ENCODE results near the gene ZNF808. TPM values are rescaled to one million over a fixed set of nuclear protein-coding genes. Genes with fewer than 3 reads are reported as not detected.
A peak's percentile ranks its signal among the peaks of the same experiment; 100 is the strongest.

Gene ZNF808
- total and polyA plus RNA-seq, 2 of the 13 experiments (the other 11 are each of a cell fraction or from before 2014, with no cell fraction given): 3.0 to 7.4 TPM

- Histone ChIP-seq H3K4me2 (ENCODE audit: low read depth, low read length) (peak overlapping the region; percentile 85), H3K4me3 (replicated peaks in 1 of 3; ENCODE audit: insufficient read depth in 1 of 3, low read depth in 2 of 3, low read length in 3 of 3) (peak overlapping the region; percentile 84 to 97 (median 93)), H3K27me3 (ENCODE audit: control insufficient read depth in 1 of 2, insufficient read depth in 2 of 2, low read length in 2 of 2) (no peaks in the 10 kb centered on the region; a peak in 1 of 5 replicates), H3K9me3 (ENCODE audit: low read length) (peaks cover 3% of the 10 kb centered on the region; the same call in 1 of the 2 replicates), H3K27ac (ENCODE audit: extremely low read length, insufficient read depth, low read length) (peak overlapping the region; percentile 84), H3K9ac (ENCODE audit: insufficient read depth, low read depth, low read length) (peak overlapping the region; percentile 93), H3K4me1 (ENCODE audit: insufficient read depth, low read length) (peaks cover 10% of the 10 kb centered on the region), H3K36me3 (replicated peaks in 1 of 2; ENCODE audit: control insufficient read depth in 1 of 2, insufficient read depth in 2 of 2, low read length in 2 of 2) (no peaks in the 10 kb centered on the region; a peak in 1 of 5 replicates), H3K79me2 (ENCODE audit: insufficient read depth, low read length) (no peaks in the 10 kb centered on the region), H4K20me1 (ENCODE audit: insufficient read depth, low read length) (no peaks in the 10 kb centered on the region), H2AFZ (ENCODE audit: low read length) (peak overlapping the region; percentile 46)
- WGBS (ENCODE audit: low lambda C conversion rate): under 1% methylated on average over 25 of the region's 25 CpGs
- intact Hi-C loops (cut with micrococcal nuclease; ENCODE audit: unreplicated experiment) (loop anchor here (1.0 kb wide), 1 partner anchor 72 kb away; no protein-coding TSS in a partner anchor), in situ Hi-C loops (cut with HindIII; ENCODE audit: extremely low pct_ligation_motif_present, low pct_unique_long_range_greater_than_20kb) (no loop called here)
- CTCF ChIA-PET (ENCODE audit: low intra/inter-chr PET ratio, low total read pairs): no interaction called here
- POLR2A ChIA-PET: no interaction called here
- peak; percentile 53 for ATAC-seq
- BruUV-seq (replicated peaks): TSS peak; percentile 92
- no peak for DNase-seq (ENCODE audit: low spot score)
- FAIRE-seq: no peak
- TF ChIP-seq ZNF574 (CRISPR knock-in tag; IDR thresholded peaks at IDR 0.05) (0 out of 2 replicates have a peak, but pooled peaks have one; percentile 9), ELF3 (CRISPR knock-in tag; IDR thresholded peaks at IDR 0.05) (no peak), SETDB1 (CRISPR knock-in tag; IDR thresholded peaks at IDR 0.05; ENCODE audit: borderline replicate concordance) (no peak), ZNF282 (IDR thresholded peaks at IDR 0.05; ENCODE audit: partially characterized antibody) (no peak), ZNF619 (CRISPR knock-in tag; IDR thresholded peaks at IDR 0.05) (peak; percentile 30; the same call in 1 of the 2 replicates), NCOA2 (CRISPR knock-in tag; IDR thresholded peaks at IDR 0.05) (no peak), ZFAT (CRISPR knock-in tag; conservative IDR thresholded peaks at IDR 0.05) (no peak), PHF8 (CRISPR knock-in tag; IDR thresholded peaks at IDR 0.05) (peak; percentile 8; the same call in 1 of the 2 replicates)
- TF ChIP-seq, protein P1, sequence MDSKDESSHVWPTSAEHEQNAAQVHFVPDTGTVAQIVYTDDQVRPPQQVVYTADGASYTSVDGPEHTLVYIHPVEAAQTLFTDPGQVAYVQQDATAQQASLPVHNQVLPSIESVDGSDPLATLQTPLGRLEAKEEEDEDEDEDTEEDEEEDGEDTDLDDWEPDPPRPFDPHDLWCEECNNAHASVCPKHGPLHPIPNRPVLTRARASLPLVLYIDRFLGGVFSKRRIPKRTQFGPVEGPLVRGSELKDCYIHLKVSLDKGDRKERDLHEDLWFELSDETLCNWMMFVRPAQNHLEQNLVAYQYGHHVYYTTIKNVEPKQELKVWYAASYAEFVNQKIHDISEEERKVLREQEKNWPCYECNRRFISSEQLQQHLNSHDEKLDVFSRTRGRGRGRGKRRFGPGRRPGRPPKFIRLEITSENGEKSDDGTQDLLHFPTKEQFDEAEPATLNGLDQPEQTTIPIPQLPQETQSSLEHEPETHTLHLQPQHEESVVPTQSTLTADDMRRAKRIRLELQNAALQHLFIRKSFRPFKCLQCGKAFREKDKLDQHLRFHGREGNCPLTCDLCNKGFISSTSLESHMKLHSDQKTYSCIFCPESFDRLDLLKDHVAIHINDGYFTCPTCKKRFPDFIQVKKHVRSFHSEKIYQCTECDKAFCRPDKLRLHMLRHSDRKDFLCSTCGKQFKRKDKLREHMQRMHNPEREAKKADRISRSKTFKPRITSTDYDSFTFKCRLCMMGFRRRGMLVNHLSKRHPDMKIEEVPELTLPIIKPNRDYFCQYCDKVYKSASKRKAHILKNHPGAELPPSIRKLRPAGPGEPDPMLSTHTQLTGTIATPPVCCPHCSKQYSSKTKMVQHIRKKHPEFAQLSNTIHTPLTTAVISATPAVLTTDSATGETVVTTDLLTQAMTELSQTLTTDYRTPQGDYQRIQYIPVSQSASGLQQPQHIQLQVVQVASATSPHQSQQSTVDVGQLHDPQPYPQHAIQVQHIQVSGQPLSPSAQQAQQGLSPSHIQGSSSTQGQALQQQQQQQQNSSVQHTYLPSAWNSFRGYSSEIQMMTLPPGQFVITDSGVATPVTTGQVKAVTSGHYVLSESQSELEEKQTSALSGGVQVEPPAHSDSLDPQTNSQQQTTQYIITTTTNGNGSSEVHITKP (CRISPR knock-in tag; IDR thresholded peaks at IDR 0.05; ENCODE audit: low read depth): no peak
- TF ChIP-seq, protein P2, sequence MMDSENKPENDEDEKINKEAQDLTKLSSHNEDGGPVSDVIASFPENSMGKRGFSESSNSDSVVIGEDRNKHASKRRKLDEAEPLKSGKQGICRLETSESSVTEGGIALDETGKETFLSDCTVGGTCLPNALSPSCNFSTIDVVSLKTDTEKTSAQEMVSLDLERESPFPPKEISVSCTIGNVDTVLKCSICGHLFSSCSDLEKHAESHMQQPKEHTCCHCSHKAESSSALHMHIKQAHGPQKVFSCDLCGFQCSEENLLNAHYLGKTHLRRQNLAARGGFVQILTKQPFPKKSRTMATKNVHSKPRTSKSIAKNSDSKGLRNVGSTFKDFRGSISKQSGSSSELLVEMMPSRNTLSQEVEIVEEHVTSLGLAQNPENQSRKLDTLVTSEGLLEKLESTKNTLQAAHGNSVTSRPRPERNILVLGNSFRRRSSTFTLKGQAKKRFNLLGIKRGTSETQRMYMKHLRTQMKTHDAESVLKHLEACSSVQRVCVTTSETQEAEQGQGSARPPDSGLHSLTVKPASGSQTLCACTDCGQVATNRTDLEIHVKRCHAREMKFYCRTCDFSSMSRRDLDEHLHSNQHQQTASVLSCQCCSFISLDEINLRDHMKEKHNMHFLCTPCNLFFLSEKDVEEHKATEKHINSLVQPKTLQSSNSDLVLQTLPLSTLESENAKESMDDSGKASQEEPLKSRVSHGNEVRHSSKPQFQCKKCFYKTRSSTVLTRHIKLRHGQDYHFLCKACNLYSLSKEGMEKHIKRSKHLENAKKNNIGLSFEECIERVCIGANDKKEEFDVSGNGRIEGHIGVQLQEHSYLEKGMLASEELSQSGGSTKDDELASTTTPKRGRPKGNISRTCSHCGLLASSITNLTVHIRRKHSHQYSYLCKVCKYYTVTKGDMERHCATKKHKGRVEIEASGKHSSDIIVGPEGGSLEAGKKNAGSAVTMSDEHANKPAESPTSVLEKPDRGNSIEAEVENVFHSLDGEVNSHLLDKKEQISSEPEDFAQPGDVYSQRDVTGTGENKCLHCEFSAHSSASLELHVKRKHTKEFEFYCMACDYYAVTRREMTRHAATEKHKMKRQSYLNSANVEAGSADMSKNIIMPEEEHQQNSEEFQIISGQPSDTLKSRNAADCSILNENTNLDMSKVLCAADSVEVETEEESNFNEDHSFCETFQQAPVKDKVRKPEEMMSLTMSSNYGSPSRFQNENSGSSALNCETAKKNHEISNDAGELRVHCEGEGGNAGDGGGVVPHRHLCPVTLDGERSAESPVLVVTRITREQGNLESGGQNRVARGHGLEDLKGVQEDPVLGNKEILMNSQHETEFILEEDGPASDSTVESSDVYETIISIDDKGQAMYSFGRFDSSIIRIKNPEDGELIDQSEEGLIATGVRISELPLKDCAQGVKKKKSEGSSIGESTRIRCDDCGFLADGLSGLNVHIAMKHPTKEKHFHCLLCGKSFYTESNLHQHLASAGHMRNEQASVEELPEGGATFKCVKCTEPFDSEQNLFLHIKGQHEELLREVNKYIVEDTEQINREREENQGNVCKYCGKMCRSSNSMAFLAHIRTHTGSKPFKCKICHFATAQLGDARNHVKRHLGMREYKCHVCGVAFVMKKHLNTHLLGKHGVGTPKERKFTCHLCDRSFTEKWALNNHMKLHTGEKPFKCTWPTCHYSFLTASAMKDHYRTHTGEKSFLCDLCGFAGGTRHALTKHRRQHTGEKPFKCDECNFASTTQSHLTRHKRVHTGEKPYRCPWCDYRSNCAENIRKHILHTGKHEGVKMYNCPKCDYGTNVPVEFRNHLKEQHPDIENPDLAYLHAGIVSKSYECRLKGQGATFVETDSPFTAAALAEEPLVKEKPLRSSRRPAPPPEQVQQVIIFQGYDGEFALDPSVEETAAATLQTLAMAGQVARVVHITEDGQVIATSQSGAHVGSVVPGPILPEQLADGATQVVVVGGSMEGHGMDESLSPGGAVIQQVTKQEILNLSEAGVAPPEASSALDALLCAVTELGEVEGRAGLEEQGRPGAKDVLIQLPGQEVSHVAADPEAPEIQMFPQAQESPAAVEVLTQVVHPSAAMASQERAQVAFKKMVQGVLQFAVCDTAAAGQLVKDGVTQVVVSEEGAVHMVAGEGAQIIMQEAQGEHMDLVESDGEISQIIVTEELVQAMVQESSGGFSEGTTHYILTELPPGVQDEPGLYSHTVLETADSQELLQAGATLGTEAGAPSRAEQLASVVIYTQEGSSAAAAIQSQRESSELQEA (CRISPR knock-in tag; IDR thresholded peaks at IDR 0.05; ENCODE audit: not compliant biosample characterization): no peak
Measured at GRCh38 chr19:52527956-52528351, 486 bp downstream of the ZNF808 start.
